Measurements from ENCODE around the gene IKZF4.

- no peak for TF ChIP-seq POLR2A (IDR thresholded peaks at IDR 0.05; ENCODE audit: low read depth, low read length)
- no peak for TF ChIP-seq POLR2AphosphoS5 (IDR thresholded peaks at IDR 0.05; ENCODE audit: low read depth, low read length)
Observed at GRCh38 chr12:56011509-56012090, 9.2 kb upstream of the IKZF4 start.
